HG02852 (cell line): ENCODE results near the gene GADD45GIP1.

Source experiments
- ATAC-seq: cut with Tn5 transposase; IDR thresholded peaks from one replicate; pipeline ENCODE4 v1.9.1; 2021; ENCODE audit warnings: mild to moderate bottlenecking, moderate library complexity; ENCODE audit not compliant: unreplicated experiment

The GADD45GIP1 gene

DNA sequence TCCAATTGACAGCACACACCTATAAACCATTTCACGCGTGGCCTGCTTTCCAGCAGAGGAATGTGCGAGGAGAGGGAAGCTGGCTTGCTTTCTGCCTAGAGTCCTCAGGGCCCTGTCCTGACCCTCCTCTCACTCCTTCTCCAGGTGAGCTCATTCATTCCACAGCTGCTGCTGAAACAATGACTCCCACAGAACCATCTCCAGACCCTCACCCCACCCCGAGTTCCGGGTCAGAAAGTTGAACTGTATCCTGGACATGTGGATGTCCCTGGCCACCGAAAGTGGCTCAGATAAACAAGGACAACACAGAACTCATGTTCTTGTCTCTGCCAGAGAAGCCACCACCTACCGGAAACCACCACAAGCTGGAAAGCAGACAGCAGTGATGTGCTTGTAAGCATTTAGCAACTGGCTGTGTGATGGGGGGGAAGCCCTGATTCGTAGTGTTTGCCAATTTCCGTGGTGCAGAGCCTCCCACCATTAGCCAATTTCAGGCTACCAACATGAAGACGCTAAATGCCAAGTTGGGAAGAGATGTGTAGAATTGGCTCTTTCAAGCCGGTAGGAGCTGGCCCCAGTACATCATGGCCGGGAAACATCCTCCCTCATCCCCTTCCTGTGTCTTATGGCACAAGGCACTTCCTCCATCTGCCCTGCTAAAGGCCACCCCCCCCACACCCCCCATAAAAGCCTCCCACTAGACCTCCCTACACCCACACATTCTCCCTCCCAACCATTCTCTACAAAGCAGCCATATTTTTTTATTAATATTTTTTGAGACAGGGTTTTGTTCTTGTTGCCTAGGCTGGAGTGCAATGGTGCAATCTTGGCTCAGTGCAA is 43.0 kb downstream of the GADD45GIP1 start:
- no peak for ATAC-seq

DNA sequence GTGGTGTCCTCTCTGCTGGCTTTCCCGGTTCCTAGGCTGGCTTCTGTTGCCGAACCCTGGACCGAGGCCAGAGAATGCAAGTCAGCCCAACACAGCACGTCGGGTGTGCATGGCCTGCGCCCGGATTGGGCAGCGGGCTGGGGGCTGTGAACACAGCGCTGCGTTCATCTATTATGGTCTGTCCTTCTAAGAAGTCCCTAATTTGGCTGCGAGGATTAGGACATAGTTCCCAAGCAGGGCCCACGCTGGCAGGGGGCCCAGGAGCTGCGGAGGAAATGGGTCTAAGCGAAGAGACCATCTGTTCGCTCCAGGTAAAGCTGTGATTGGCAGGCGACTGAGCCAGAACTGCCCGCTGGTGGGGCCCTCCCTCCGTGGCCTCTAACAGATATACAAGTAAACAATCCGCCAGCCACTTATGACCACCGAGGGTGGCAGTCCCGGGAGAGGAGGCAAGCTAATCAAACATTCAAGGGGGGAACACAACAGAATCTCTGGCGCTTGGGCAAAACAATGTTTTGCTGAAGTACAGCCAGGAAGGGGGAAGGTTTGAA is 43.9 kb downstream of the GADD45GIP1 start:
- ATAC-seq: no peak

DNA sequence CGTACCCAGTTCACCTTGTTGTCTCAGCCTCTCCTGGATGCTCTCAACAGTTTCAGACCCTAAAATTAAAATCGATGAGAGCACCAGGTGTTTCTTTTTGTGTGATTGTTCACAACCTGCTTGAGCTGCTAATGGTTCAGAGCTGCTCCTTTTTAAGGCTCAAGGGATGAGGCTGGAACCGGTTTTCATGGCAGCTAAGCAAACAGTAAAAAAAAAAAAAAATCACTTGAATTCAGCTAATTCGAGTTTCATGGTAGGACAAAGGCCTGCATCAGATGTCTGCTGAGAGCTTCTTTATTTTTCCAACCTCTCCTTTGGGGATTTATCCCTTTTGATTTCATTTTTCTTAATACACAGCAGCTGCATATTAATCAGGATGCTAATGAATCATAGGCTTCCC is 44.5 kb downstream of the GADD45GIP1 start:
- no peak for ATAC-seq

DNA sequence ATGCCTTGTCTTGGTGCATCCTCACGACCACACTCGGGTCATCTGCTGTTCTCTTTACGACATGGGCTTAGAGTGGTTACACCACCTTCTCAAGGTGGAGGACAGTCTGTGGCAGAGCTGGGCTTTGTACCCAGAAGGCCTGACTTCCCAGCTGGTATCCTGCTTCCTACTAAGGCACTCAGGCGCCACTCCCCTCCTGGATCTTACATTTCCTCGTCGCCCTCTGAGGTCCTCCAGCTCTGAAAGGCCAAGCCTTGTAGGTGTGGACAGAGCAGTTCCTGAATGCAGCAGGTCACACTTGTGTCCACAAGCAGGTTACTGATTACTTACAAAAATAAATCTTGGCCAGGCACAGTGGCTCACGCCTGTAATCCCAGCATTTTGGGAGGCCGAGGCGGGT is 49.9 kb downstream of the GADD45GIP1 start:
- ATAC-seq: no peak
